Upper lobe of left lung (tissue), 4 donors: ENCODE measurements around the gene TBC1D1.

Source experiments
- CTCF ChIP-seq, 6 experiments: fragments of 450-650 bp in 4 of 6; fragments of 200-600 bp in 2 of 6; sonication (generic) in 2 of 6; IDR thresholded peaks; one replicate each; pipeline ENCODE4 v1.5.1; 2016 to 2019; ENCODE audit warnings: antibody characterized with exemption in 6 of 6
- POLR2A ChIP-seq, 4 donors: fragments of 450-650 bp; IDR thresholded peaks; one replicate each; pipeline ENCODE4 v1.5.1; 2016 to 2017; ENCODE audit warnings: antibody characterized with exemption in 4 of 4, mild to moderate bottlenecking in 2 of 4
- POLR2AphosphoS5 ChIP-seq, 2 donors: sonication (generic); formaldehyde crosslinking; IDR thresholded peaks; one replicate each; pipeline ENCODE4 v1.5.1; 2017; ENCODE audit warnings: antibody characterized with exemption in 2 of 2

- TF ChIP-seq CTCF (IDR thresholded peaks at IDR 0.05) (no peak), POLR2A (IDR thresholded peaks at IDR 0.05) (no peak), POLR2AphosphoS5 (IDR thresholded peaks at IDR 0.05) (no peak)
Measured at GRCh38 chr4:38036548-38036947, 145.7 kb downstream of the TBC1D1 start.
